BLaER1 treated with 17β-estradiol and CSF1 and Interleukin-3, amounts not matched to agents 10 nM and 100 nM (cell line): ENCODE results near the gene TIMP4.

Experiments used
- H3K27ac ChIP-seq, 11 experiments: shearing (Covaris generic); formaldehyde crosslinking; 2 replicates each; pipeline ENCODE4 v1.8.1; 2022
- H3K27me3 ChIP-seq, 11 experiments: shearing (Covaris generic); formaldehyde crosslinking; 2 replicates each; pipeline ENCODE4 v1.8.1; 2022
- H3K36me3 ChIP-seq, 11 experiments: shearing (Covaris generic); formaldehyde crosslinking; 2 replicates each; pipeline ENCODE4 v1.8.1; 2022
- H3K4me1 ChIP-seq, 10 experiments: shearing (Covaris generic); formaldehyde crosslinking; 2 replicates each; pipeline ENCODE4 v1.8.1; 2022
- H3K4me2 ChIP-seq, 11 experiments: shearing (Covaris generic); formaldehyde crosslinking; 2 replicates each; pipeline ENCODE4 v1.8.1; 2022
- H3K4me3 ChIP-seq, 10 experiments: shearing (Covaris generic); formaldehyde crosslinking; 2 replicates each; pipeline ENCODE4 v1.8.1; 2022
- H3K9ac ChIP-seq, 11 experiments: shearing (Covaris generic); formaldehyde crosslinking; 2 replicates each; pipeline ENCODE4 v1.8.1; 2022
- H3K9me3 ChIP-seq, 11 experiments: shearing (Covaris generic); formaldehyde crosslinking; replicated peaks in 1 of 11; 2 replicates each; pipeline ENCODE4 v1.8.1; 2022
- H4K20me1 ChIP-seq, 11 experiments: shearing (Covaris generic); formaldehyde crosslinking; 2 replicates each; pipeline ENCODE4 v1.8.1; 2022
- Cebpa-rat ChIP-seq, 11 experiments: shearing (Covaris generic); IDR thresholded peaks; 2 replicates each; pipeline ENCODE4 v1.8.1; 2022

The TIMP4 gene

GRCh38 chr3:12149029-12149428 lies 9.7 kb downstream of the TIMP4 start:
- Histone ChIP-seq H3K4me2 (no peak overlapping the region), H3K4me1 (peaks cover 0 to 5% (median 0%) of the 10 kb centered on the region in 10 experiments; a peak in 5 of 20 replicates), H3K36me3 (no peaks in the 10 kb centered on the region), H3K27me3 (no peaks in the 10 kb centered on the region), H4K20me1 (no peaks in the 10 kb centered on the region), H3K27ac (no peak overlapping the region), H3K4me3 (no peak overlapping the region), H3K9me3 (no peaks in the 10 kb centered on the region), H3K9ac (no peak overlapping the region)
- TF ChIP-seq Cebpa-rat (IDR thresholded peaks at IDR 0.05) = no peak

DNA sequence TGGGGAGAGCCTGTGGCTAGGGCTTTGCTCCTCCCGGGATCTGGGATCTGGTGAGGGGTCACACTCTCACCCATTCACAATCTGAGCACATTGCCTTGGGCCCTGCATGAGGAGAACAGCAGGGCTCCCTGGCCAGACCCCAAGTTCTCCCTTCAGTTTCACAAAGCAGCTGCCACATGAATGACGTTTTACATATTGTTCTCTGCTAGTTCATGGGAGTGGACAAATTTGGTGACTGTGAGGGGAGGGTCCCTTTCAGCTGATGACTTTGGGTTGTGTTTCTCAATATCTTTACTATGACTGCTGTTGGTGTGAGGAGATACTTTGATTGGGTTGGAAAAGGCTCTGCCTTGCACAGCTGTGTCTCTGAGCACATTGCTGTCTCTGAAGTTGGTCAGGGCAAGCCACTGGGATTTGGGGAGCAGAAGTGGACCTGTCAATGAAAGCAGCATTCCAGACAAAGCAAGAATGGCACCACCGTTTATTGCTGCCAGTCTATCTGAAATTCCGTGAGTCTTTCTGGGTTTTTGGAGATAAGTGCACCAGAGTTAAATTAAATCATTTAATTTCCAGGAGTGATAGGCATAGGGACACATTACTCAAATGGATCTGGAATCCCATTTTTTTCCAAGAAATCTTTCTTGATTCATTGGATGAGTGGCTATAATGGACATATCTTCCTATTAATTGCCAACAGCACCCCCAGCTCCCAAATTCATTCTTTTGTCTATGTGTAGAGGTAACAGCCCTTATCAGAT lies 10.3 kb downstream of the TIMP4 start:
- no peak for TF ChIP-seq Cebpa-rat (IDR thresholded peaks at IDR 0.05)
- H3K9me3 ChIP-seq = no peaks in the 10 kb centered on the region
- no peaks in the 10 kb centered on the region for H4K20me1 ChIP-seq
- no peak overlapping the region for H3K9ac ChIP-seq
- no peaks in the 10 kb centered on the region for H3K36me3 ChIP-seq
- no peak overlapping the region for H3K27ac ChIP-seq
- H3K27me3 ChIP-seq = no peaks in the 10 kb centered on the region
- H3K4me2 ChIP-seq = no peak overlapping the region
- peaks cover 0 to 9% (median 0%) of the 10 kb centered on the region in 10 experiments; a peak in 5 of 20 replicates for H3K4me1 ChIP-seq
- no peak overlapping the region for H3K4me3 ChIP-seq

GRCh38 chr3:12147049-12147780 lies 11.5 kb downstream of the TIMP4 start:
- Histone ChIP-seq H3K4me1 (peaks cover 0 to 9% (median 0%) of the 10 kb centered on the region in 10 experiments; a peak in 5 of 20 replicates), H3K9me3 (no peaks in the 10 kb centered on the region), H4K20me1 (no peaks in the 10 kb centered on the region), H3K36me3 (no peaks in the 10 kb centered on the region), H3K9ac (no peak overlapping the region), H3K4me2 (no peak overlapping the region), H3K4me3 (no peak overlapping the region), H3K27ac (no peak overlapping the region), H3K27me3 (no peaks in the 10 kb centered on the region)
- TF ChIP-seq Cebpa-rat (IDR thresholded peaks at IDR 0.05) = no peak

DNA sequence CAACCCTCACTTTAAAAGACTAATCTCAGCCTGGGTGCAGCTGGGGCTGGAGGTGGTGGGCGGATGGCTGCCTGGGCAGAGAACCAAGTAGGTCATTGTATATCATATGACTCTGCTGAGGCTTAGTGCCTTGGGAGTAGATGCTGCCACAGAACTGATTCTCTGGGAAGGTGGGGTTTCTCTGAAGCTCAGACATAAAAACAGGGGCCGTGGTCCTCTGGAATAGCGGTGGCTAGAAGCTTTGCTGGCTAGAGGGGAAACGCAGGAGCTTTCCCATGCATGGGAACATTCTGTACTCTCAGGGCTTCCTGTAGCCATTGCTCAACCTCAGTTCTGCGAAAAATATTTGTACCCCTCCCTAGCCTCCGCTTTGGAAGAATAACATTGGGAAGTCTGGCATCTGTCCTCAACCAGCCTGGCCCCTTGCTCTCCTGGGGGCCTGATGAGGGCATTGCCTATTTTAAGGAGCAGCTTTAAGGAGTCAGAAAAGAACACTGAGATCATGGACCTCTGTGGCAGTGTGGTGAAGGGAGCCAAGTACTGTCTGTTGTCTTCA lies 14.7 kb downstream of the TIMP4 start:
- Histone ChIP-seq H3K4me3 (no peak overlapping the region), H3K9me3 (no peaks in the 10 kb centered on the region), H3K4me1 (peaks cover 0 to 31% (median 0%) of the 10 kb centered on the region in 10 experiments; a peak in 8 of 20 replicates), H3K4me2 (peak overlapping the region in 3 of 11 experiments; percentile 20 to 41 (median 40); a peak in 4 of 22 replicates), H4K20me1 (no peaks in the 10 kb centered on the region), H3K9ac (no peak overlapping the region), H3K36me3 (no peaks in the 10 kb centered on the region), H3K27ac (no peak overlapping the region), H3K27me3 (no peaks in the 10 kb centered on the region)
- TF ChIP-seq Cebpa-rat (IDR thresholded peaks at IDR 0.05) = no peak

- H3K4me2 ChIP-seq = no peak overlapping the region
- H3K27ac ChIP-seq = no peak overlapping the region
- H4K20me1 ChIP-seq = no peaks in the 10 kb centered on the region
- H3K4me3 ChIP-seq = no peak overlapping the region
- no peak overlapping the region for H3K9ac ChIP-seq
- H3K27me3 ChIP-seq = no peaks in the 10 kb centered on the region
- H3K36me3 ChIP-seq = no peaks in the 10 kb centered on the region
- no peak for TF ChIP-seq Cebpa-rat (IDR thresholded peaks at IDR 0.05)
- no peaks in the 10 kb centered on the region for H3K9me3 ChIP-seq
- H3K4me1 ChIP-seq = peaks cover 6 to 41% (median 12%) of the 10 kb centered on the region in 10 experiments; a peak in 18 of 20 replicates
Measured at GRCh38 chr3:12142476-12142875, 16.2 kb downstream of the TIMP4 start.

GRCh38 chr3:12141350-12141749 lies 17.4 kb downstream of the TIMP4 start:
- Histone ChIP-seq H3K27ac (no peak overlapping the region), H3K4me3 (no peak overlapping the region), H3K9ac (no peak overlapping the region), H3K36me3 (no peaks in the 10 kb centered on the region), H3K9me3 (no peaks in the 10 kb centered on the region), H3K27me3 (no peaks in the 10 kb centered on the region), H4K20me1 (no peaks in the 10 kb centered on the region), H3K4me1 (peaks cover 6 to 41% (median 12%) of the 10 kb centered on the region in 10 experiments; a peak in 18 of 20 replicates), H3K4me2 (peak overlapping the region in 2 of 11 experiments; percentile 11 to 36; a peak in 6 of 22 replicates)
- no peak for TF ChIP-seq Cebpa-rat (IDR thresholded peaks at IDR 0.05)

GRCh38 chr3:12139111-12139511 lies 19.6 kb downstream of the TIMP4 start:
- no peak overlapping the region for H3K27ac ChIP-seq
- H3K4me2 ChIP-seq = peak overlapping the region in 1 of 11 experiments; percentile 17; a peak in 1 of 22 replicates
- no peak overlapping the region for H3K9ac ChIP-seq
- no peak overlapping the region for H3K4me3 ChIP-seq
- H3K4me1 ChIP-seq = peaks cover 6 to 43% (median 12%) of the 10 kb centered on the region in 10 experiments; a peak in 18 of 20 replicates
- no peaks in the 10 kb centered on the region for H3K9me3 ChIP-seq
- no peaks in the 10 kb centered on the region for H3K36me3 ChIP-seq
- TF ChIP-seq Cebpa-rat (IDR thresholded peaks at IDR 0.05) = no peak
- H3K27me3 ChIP-seq = no peaks in the 10 kb centered on the region
- H4K20me1 ChIP-seq = no peaks in the 10 kb centered on the region

DNA sequence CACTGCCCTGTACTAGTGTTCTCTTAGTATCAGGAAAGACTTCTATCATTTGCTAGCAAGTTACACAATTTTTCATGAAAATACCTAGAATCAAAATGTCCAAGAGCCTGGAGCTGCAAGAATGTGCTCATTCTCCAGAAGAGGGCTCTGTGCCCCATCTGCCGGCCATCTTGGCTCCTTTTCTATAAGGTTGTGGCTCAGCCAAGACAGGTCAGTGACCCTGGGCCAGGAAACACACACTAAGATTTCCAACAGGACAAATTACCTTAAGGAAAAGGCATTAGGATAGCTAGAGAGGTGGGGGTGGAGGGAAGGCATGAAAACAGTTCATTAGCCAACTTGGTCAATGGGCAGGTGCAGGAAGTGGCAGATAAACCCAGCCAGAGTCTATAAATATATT lies 20.7 kb downstream of the TIMP4 start:
- TF ChIP-seq Cebpa-rat (IDR thresholded peaks at IDR 0.05) = no peak
- Histone ChIP-seq H3K4me3 (no peak overlapping the region), H3K9me3 (no peaks in the 10 kb centered on the region), H3K4me2 (peak overlapping the region in 6 of 11 experiments; percentile 6 to 60 (median 30); a peak in 9 of 22 replicates), H3K27ac (no peak overlapping the region), H4K20me1 (no peaks in the 10 kb centered on the region), H3K36me3 (no peaks in the 10 kb centered on the region), H3K27me3 (no peaks in the 10 kb centered on the region), H3K4me1 (peaks cover 6 to 39% (median 12%) of the 10 kb centered on the region in 10 experiments; a peak in 18 of 20 replicates), H3K9ac (no peak overlapping the region)

DNA sequence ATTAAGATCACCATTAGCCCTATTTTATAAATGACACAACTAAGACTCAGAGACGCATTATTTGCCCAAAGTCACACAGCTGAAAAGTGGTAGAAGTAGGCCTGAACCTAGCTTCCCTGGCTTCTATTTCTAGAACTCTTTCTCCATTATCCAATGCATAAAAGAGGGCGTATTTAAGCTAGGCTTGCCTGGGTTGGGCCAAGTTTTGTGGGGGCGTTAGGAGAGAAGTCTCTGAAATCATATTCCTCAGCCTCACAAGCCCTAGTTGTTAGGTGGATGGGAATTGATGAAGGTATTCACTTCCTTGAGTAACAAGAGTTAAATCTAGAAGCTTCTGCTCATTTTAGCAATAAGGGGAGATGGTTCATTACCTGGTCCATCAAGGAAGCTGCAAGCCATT lies 22.3 kb downstream of the TIMP4 start:
- Histone ChIP-seq H4K20me1 (no peaks in the 10 kb centered on the region), H3K9ac (no peak overlapping the region), H3K4me3 (no peak overlapping the region), H3K4me2 (no peak overlapping the region), H3K27ac (no peak overlapping the region), H3K27me3 (no peaks in the 10 kb centered on the region), H3K4me1 (peaks cover 6 to 34% (median 12%) of the 10 kb centered on the region in 10 experiments; a peak in 18 of 20 replicates), H3K36me3 (no peaks in the 10 kb centered on the region), H3K9me3 (no peaks in the 10 kb centered on the region)
- no peak for TF ChIP-seq Cebpa-rat (IDR thresholded peaks at IDR 0.05)
